Stimulated activated CD8-positive, alpha-beta memory T cell treated with anti-CD3 and anti-CD28 coated beads, Interleukin-15, amount 100 ng/mL, for 4 hours (primary cell): ENCODE results near the gene TYK2.
"Not testable (repeated sequence)": the region's sequence is repeated elsewhere in the genome, so short reads cannot be mapped to it uniquely, and the experiment has no call there.

Experiments used
- DNase-seq, 2 donors: peaks; one replicate each; pipeline ENCODE4 v3.0.0-alpha.2; 2020; ENCODE audit warnings: low read depth in 2 of 2

Gene TYK2

GRCh38 chr19:10377140-10377640, 3.2 kb downstream of the TYK2 start:
- not testable (repeated sequence) for DNase-seq

DNA sequence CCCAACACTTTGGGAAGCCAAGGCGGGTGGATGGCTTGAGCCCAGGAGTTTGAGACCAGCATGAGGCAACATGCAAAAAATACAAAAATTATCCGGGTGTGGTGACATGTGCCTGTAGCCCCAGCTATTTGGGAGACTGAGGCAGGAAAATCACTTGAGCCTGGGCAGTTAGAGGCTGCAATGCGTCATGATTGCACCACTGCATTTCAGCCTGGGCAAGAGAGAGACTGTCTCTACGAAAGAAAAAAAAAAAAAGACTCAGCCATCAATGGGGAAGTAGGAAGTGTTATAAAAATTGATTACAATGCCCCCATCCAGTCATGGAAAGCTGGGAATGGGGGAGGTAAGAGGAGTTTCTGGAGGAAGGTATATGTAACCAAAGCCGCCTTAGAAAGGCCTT, 5.4 kb downstream of the TYK2 start:
- DNase-seq: no peak

DNA sequence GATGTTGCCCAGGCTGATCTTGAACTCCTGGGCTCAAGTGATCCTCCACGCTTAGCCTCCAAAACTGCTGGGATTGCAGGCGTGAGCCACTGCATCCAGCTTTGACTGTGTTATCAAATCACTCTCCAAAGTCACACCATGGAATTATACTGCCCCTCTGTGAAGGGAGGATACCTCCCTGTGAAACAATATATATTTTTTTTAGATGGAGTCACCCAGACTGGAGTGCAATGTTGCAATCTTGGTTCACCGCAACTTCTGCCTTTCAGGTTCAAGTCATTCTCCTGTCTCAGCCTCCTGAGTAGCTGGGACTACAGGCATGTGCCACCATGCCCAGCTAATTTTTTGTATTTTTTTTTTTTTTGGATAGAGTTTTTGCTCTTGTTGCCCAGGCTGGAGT, 7.7 kb downstream of the TYK2 start:
- DNase-seq: no peak

- DNase-seq: no peak
These were observed 12.1 kb downstream of the TYK2 start for GRCh38 chr19:10368101-10368803.

- DNase-seq: not testable (repeated sequence)
These were observed 13.3 kb downstream of the TYK2 start for GRCh38 chr19:10366950-10367512.

DNA sequence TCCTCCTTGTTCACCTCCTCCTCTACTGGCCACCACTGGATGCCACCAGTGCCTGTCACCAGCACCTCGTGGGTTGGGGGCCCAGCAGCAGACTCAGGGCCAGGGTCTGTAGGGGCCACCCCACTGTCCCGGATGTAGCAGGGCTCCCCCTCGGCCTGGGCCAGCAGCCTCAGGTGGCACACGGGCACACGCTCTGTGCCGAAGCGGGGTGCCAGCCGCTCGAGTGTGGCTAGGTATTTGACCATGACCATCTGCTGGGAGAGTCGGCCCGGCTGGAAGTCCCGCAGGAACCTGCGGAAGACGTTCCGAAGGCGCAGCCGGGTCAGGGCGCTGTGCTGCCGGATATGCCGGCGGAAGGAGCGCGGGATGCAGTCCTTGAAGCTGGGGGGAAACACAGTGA, 14.9 kb downstream of the TYK2 start:
- DNase-seq: no peak

- DNase-seq: no peak
These were observed 15.7 kb downstream of the TYK2 start for GRCh38 chr19:10364644-10365043.

DNA sequence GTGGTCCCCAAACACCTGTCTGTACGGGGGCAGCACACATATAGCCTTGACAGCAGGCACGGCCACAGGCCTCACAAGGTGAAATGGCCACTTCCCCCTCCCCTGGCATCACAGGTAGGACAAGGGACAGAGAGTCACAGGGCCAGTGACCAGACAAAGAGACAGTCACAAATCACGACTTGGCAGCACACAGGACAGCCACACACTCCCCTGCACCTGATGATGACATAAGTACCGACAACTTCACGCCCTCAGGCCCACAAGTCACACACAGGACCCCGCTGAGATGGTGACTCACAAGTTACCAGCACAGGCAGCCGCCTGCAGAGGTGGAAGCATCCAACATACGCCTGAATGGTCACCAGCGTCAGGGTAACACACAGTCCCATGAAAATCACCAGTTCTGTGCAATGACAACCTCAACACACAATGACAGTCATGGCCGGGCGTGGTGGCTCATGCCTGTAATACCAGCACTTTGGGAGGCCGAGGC, 16.5 kb downstream of the TYK2 start:
- DNase-seq: no peak

DNA sequence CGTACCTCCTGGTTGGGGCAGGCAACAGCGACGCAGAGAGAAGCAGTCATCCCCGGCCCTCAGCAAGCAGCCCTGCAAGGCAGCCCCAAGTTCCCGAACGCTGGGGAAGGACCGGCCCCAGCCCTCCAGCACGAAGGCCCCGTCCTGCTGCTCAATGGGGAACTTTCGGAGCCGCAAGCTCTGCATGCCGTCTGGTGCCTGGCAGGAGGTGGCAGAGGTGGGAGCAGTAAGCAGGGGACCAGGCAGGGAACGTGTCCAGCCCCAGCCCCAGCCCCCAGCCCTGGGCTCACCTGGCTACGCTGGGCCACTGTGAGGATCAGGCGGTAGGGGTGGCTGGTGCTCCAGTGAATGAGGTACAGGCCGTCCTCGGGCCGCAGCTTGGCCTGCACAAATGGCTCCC, 18.1 kb downstream of the TYK2 start:
- no peak for DNase-seq

DNA sequence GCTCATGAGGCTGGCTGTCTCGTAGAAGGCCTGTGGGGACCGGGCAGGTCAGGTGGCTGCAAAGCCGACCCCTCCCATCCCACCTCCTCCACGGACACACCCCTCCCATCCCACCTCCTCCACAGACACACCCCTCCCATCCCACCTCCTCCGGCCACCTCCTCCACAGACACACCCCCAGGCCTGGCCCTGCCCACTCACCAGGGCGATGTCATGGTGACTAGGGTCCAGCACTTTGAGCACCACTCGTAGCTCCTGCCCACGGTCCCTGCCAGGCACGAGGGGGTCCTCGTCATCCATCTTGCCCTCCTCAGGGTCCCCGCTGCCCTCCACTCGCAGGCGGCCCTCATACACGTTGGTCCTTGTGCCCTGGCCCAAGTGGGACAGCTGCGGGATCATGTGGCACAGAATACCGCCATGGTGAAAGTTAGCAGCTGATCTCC, 18.8 kb downstream of the TYK2 start:
- no peak for DNase-seq

DNA sequence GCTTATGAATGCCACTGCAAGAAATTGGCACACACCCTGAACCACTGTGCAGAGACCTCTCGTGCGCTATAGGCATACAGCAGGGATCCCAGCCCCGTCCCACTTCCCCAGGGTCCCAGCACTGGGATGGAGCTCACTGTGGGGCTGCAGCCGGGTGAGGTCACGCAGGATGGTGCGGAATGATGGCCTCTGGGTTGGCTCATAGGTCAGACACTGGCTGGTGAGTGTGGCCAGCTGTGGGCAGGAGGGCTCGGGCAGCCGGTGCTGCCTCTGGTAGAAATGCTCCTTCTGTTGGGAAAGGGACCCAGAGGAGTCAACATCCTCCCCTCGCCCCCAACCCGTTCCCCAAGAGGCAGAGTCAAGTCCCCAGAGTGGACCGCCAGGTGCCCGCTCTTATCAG, 23.9 kb downstream of the TYK2 start:
- DNase-seq: no peak

- DNase-seq: no peak
These were observed 26.5 kb downstream of the TYK2 start for GRCh38 chr19:10353793-10354391.

DNA sequence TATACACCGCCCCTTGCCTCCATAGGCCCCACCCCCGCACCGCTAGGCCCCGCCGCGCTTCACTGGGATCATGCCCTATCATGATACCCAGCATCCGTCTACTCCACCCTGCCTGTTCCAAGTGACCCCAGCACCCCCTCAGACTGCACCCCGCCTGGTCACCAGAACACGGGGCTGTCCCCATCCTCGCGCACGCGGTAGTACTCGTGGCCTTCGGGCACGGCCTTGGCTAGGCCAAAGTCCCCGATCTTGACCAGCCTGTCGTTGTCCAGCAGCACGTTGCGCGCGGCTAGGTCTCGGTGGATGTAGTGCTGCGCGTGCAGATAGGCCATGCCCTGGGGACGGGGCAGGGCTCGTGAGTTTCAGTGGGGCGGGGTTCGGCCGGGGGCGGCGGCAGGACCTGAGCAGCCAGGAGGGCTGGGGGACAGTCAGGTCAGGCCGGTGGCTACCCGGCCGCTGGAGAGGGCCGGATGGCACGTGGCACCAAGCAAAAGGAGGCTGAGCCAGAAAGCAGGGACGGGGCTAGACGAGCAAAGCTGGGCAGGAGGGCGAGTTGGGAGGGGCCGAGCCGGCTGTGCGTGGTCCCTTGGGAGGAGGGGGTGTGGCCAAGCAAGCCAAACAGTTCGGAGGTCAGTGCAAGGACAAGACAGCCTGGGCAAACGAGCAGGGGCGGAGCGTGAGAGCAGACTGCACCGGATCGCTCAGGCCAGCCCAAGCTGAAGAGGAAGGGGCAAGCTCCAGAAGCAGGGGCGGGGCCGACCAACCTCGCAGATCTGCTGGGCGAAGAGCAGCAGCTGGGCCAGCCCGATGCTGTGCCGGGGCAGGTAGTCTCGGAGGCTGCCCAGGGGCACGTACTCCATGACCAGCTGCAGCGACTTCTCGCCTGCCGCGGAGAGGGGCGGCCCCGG, 27.4 kb downstream of the TYK2 start:
- no peak for DNase-seq

GRCh38 chr19:10346509-10346908, 33.9 kb downstream of the TYK2 start:
- DNase-seq: no peak

GRCh38 chr19:10344780-10345179, 35.6 kb downstream of the TYK2 start:
- DNase-seq: no peak

GRCh38 chr19:10343495-10343894, 36.9 kb downstream of the TYK2 start:
- DNase-seq: no peak

- no peak for DNase-seq
These were observed 40.4 kb downstream of the TYK2 start for GRCh38 chr19:10339977-10340376.

DNA sequence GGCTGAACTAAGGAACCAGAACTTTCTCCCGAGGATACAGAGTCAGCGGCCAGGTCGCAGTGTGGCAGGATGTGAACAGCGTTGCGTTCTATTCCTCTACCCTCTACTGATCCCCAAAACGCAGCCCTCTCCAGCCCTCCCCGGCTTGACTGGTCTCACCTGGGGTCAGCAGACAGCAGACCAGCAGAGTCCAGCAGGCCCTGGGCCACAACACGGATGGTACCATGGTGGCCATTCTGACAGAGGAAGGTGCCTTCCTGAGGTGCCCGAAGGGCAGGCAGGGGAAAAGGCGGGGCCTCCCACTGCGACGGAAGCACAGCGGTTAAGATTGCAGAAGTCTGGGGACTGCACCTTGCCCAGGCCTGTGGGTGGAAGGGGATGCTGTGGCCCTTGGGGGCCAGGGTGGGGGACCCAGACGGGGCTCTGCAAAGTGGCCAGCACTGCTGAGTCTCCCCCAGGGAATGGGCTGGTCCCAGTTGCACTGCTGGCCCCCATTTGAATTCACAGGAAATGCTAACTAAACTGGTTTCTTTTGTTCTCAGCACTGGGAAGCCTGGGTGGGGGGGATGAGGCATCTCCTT, 40.9 kb downstream of the TYK2 start, which contains the start of gene ICAM3:
Gene ICAM3 (minus strand): TSS at position 245 of the 581 bp plus-strand sequence. CDS start 10 bp downstream, at position 235.
- DNase-seq: peak; percentile 27 to 30

GRCh38 chr19:10338940-10339339, 41.4 kb downstream of the TYK2 start:
- no peak for DNase-seq

- not testable (repeated sequence) for DNase-seq
These were observed 43.6 kb downstream of the TYK2 start for GRCh38 chr19:10336725-10337124.

DNA sequence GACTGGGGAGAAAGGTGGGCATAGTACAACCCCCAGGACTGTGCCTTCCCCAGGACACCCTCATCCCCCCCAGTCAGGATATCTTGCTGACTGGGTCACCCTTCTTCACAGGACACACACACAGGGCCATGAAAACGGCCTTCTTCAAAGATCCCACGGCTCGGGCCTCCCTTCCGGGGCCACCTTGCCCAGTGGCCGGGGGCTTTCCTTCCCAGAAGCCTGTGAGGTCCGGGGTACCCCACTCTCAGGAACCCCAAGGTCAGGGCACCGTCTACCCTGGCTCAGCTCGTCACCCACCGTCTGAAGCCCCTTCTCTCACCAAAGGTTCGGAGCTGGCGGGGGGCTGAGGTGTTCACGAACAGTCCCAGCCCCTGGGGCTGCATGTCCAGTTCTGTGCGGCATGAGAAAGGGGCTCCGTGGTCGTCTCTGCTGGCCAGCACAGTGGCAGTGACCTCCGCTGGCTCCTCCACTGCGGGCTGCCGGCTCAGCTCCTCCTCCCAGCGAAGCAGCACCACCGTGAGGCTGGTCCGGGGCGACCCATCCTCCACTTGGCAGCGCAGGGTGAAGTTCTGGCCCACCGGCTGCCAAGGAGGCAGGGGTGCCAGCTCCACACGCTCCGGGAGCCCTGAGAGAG, 44.9 kb downstream of the TYK2 start:
- DNase-seq: no peak
